GM18507 (cell line): ENCODE measurements around the gene PLK3.

Experiments
- DNase-seq: peaks from one replicate; pipeline ENCODE4 v3.0.0; 2011; ENCODE audit warnings: low read depth; ENCODE audit not compliant: insufficient read length; ENCODE audit errors: extremely low spot score
- FAIRE-seq: peaks from 2 replicates; lab custom pipeline; 2011; peaks lifted over from hg19 to GRCh38; lab: Jason Lieb, UNC

Gene PLK3

GRCh38 chr1:44848456-44849181, 48.4 kb downstream of the PLK3 start:
- FAIRE-seq (no peak), DNase-seq (no peak)

DNA sequence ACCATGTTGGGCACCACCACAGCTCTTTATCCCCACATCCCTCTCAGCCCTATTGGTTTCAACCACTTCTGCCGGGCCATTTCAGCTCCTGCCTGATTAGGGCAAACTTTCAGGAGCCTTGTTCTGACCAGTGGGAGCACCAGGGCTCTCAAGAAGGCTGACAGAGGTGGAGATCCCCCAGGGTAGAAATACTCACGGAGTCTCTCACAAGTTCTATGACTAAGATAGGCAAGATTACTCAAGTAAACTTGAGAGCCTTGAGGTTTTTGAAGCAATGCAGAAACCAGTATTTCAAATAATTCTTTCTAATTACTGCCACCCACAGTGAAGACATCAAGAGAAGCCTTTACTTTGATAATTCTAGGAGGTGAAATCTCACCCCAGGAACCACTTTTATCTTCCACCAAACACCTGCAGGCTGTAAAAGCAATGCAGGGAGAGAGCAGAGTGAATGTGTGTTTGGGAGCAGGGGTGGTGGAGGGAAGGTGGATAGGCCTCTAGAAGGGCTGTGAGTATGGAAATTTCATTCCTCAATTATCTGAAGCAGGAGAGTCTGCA, 49.5 kb downstream of the PLK3 start:
- FAIRE-seq (no peak), DNase-seq (no peak)

- FAIRE-seq (peak; percentile 41), DNase-seq (no peak)
Observed at GRCh38 chr1:44851308-44851707, 51.1 kb downstream of the PLK3 start.

GRCh38 chr1:44853201-44853600, 53.0 kb downstream of the PLK3 start:
- FAIRE-seq (no peak), DNase-seq (no peak)

DNA sequence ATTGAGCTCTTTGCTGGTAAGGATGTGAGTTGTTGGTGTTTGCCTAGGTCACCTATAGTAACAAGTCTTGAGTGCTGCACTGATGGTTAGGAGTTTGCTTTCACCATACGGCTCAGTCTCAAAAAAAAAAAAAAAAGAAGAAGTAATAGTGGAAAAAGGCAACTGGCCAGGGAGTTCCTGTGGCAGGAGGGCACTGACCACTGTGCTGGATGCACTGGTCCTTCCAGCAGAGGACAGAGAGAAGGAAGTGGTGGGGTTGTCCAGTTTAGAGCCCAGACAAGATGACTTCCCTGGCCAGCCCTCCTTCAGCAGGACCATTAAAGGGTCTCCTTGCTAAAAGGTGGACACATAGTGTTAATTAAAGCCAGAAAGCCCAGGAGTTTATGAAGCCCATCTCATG, 54.8 kb downstream of the PLK3 start:
- FAIRE-seq (no peak), DNase-seq (no peak)
